Inflammatory macrophage treated with lipopolysaccharide for 1 hour (primary cell): ENCODE measurements around the gene B3GALT4.

Experiments used
- DNase-seq, 2 donors: peaks; one replicate each; pipeline ENCODE4 v3.0.0-alpha.2; 2020 to 2022

Gene B3GALT4

DNA sequence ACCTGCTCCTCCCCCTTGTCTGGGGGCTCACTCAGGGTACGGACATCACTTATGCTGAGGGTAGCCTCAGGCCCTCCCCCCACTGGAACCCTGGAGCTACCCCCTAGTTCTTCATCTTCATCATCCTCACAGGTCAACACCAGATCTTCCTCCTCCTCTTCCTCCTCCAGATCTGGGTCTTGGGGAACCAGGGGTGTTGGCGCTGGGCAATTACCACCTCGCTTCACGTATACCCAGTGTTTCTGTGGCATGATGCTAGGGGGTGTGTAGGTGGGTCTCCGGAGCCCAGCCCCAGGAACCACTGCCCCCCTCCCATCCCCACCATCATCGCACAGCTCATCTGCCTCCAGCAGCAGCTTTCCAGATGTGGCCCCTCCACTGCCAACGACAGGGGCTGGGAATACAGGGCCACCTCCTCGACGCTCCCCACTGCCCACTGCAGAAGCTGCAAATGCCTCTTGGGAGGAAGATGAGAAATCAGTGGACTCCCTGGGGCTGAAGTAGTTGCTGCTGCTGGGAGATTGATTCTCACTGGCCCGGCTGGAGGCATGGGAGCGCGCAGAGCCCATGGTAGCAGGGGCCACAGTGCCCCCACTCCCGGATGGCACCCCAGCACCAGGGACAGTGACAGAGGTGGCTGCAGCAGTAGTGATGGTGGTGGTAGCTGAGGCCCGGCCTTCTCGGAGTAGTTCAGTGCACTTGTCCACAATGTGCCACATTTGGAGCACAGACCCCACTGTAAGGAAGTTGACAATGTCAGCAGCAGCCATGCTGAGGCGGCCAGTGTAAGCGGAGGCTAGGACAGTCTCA is 39.1 kb downstream of the B3GALT4 start:
- DNase-seq = no peak

DNA sequence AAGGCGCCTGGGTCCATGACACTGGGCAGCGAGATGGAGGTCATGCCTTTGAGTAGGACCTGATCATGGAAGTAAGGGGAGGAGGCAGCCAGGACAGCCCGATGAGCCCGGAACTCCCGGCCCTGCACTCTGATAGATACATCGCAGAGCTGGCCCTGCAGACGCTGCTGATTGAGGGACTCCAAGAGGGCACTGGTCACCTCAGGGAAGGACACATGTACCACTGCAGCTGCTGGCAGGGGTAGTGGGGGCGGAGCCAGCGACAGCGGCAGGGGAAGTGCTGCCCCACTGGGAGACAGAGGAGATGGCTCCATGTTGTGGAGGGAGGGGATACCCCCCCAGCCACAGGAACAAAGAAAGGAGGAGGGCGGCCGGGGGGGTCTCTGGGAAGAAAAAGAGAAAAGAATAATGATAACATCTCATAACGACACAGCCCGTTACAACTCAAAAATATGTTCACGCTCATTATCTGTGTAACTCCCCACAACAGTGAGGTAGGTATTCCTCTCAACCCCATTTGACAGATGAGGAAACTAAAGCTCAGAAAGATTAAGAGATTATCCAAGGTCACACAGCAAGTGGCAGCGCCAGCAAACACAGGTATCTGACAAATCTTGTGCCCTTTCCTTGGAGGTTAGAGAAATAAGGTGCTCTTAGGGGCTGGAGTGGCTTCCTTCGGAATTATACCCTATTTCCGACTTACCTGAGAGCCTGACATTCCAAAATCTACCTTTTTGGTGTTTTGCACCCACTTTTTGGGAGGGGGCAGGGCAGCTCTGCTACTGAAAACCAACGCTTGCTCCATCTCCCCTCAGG is 39.9 kb downstream of the B3GALT4 start:
- no peak for DNase-seq

DNA sequence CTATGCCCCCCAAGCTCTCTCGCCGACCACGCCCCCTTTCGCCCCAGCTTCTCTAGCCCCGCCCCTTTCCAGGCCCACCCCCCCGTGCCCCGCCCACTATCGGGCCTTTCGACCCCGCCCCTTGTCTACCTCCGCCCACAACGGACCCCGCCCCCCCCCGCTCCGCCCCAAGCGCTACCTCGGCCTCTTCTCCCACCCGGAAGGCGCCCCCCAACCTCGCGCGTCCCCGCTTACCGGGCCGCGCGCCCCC is 40.4 kb downstream of the B3GALT4 start:
- DNase-seq = no peak

DNA sequence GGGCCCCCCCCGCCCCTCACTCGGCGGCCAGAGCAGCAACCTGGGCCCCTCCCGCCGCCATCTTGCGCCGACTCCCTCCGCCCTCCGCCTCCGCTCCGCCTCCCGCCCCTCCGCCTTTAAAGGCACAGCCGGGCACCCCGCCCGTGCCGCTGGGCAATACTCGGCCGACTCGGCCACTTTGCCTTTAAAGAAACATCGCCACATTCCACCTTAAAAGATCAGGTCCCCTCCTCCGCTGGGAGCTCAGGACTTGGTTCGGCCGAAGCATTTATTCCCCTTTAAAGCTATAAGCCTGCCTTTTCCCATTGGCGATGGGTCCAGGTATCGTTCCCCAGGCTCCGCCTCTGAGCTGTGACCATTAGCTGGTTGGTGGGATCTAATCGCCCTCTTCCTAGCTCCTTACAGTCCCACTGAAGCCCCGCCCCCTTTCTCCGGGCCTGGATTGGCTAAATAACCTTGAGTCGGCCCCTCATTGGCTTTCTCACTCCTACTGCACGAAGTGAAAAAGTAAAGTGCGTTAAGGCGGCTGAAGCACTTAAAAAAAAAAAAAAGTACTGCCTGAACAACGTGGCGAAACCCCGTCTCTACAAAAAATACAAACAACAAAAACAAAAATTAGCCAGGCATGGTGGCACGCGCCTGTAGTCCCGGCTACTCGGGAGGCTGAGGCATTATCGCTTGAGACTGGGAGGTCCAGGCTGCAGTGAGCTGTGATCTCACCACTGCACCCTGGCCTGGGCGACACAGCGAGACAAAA is 40.9 kb downstream of the B3GALT4 start, which contains the start of gene ZBTB22:
ZBTB22 (minus strand) TSS at position 76 of the 757 bp plus-strand sequence. CDS start 828 bp downstream, outside the sequence.
- peak; percentile 98 to 99 for DNase-seq

DNA sequence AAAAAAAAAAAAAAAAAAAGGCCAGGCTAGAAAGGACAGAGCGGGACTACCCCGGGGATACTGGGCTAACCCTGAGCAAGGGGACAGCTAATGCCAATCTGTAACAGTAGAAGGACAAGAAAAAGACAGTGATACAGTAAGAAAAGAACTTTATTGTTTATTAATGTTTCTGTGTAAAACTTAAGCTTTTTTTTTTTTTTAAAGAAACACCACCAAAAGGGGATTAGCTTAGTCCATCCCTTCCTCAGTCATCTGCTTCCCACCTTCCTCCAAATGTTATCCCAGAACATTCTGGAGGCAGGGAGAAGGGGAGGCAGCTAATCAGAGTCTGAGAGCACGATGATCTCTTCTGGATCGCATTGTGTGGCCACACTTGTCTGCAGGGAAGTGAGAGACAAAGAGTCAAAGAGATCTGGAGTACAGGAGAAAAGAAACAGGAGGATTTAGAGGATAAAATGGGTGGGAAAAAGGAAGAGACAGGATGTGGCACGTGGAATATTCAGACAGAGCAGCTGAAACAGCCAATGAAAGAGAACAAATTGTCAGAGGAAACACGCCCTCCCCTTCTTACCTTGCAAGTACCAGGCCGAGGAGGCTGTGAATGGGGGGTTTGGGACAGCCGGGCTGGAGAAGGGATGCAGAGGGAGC is 41.6 kb downstream of the B3GALT4 start:
- DNase-seq = no peak

DNA sequence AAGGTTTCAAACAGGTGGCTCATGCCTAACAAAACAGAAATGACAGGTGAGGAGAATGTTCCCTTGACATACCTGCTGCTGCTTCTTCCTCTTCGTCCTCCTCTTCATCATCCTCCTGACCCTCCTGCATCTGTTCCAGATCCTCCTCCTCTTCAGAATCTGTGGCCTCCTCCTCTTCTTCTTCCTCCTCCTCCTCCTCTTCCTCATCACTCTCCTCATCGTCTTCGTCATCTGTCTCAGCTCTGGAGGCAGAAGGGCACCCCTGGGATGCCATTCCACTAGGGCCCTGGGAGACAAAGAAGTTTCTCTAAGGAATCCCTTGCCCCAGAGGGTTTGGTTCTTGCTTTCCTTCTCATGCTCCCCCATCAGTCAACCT is 43.0 kb downstream of the B3GALT4 start:
- no peak for DNase-seq

DNA sequence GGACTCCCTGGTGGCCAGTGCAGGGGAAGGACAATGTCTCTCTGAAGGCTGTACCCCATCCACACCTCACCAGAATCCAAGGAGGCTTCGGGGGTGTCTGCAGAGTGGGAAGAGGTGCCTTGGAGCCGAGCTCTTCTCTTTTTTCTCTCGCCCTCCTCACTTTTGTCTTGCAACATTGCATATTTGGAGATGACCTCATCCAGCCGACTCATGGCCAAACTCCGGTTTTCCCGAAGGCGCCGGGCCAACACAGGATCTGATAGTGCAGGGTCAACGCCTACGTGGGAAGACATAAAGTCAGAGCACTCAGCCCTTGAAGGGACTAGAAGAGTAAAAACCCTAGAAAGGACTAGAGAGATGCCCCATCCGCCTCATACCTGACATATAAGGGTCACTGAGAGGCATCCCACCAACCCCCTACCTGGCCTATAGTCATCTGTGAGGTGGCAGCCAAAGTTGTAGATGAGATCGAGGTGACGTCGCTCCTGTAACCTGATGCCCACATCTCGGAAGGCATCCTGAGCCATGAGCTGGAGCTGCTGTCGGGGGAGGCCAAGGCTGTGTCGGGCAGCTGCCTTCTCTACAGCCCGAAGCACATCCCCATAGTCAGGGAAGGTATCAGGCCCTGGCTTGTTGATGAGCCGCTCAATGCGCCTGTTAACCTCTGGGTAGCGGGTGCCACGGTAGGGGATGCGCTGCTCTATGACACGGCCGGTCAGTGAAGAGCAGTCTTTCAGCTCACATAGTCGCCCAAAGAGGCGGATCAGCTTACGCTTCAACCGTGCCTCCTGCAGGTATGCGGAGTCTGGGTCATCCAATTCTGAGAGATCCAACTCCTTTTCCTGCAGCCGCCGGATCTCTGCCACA is 43.6 kb downstream of the B3GALT4 start:
- peak; percentile 92 to 96 for DNase-seq

DNA sequence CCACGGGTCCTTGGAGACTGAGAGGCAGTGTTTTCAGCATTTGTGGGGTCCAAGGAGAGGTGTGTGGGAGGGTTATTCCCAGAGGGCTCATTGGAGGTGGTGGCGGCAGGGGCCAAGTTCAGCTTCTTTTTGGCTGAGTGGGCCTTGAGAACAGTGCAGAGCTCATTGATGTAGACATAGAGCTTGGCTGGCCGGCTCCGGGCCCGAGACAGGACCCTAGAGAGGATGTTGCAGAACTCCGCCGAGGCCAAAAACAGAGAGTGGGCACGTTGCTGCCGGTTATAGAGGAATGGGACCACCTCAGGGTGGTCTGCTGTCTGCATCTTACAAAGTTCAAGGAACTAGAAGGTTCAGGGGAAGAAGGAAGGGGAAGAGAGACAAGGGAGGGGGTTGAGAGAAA is 44.3 kb downstream of the B3GALT4 start:
- no peak for DNase-seq

DNA sequence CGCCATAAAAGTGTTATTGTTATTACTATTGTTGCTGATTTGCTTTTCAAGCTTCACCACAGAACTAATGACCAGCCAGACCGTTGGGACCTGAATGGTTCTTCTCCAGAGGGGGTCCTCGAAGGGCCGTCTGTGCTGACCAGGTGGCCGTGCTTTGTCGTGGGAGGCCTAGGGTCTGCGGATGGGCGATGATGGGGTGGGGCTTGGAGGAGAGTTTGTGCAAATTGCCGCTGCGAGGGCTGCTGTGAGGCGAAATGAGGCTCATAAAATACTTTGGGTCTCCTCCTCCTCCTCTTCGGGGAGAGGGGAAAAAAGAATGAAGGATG is 46.7 kb downstream of the B3GALT4 start:
- no peak for DNase-seq

DNA sequence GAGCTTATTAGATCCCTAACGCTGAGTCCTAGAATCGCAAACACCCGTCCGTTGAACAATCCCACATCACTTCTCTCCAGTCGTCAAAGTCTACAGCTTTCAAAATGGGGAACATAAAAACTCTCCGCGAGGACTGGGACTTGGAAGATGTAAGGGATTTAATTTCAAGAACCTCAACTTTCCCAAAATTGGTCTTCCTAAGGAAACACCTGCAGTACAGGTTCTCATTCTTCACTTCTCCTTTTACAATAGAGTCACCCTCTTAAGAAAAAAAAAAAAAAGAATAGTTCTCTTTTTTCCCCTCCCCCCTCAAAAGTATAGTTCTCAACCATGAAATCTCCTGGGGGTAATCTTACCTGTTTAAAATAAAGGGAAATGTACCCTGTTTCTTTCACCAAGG is 47.2 kb downstream of the B3GALT4 start:
- DNase-seq = peak in 1 of 2 donors; percentile 35
